Sciatic nerve (tissue), 2 donors: ENCODE data around the gene TOMM70. TPM values are rescaled to one million over a fixed set of nuclear protein-coding genes. Genes with fewer than 3 reads are reported as not detected.
"Not testable (repeated sequence)": the region's sequence is repeated elsewhere in the genome, so short reads cannot be mapped to it uniquely, and the experiment has no call there.

ENCODE experiments used
- ATAC-seq: fragments of 200-7000 bp; cut with Tn5 transposase; one replicate; pipeline ENCODE4 v1.9.1; 2020; ENCODE audit warnings: mild to moderate bottlenecking, moderate library complexity
- DNase-seq: peaks from one replicate; pipeline ENCODE4 v3.0.0-alpha.2; 2020; ENCODE audit warnings: low spot score
- intact Hi-C: fragments of 100-400 bp; cut with DNase I; formaldehyde crosslinking; loops from one replicate; pipeline ENCODE4 v1.14.2; 2022
- total RNA-seq: library from RNA; stranded (reverse); fragmentation: NEBNext Ultra II Directional; extraction: Animal tissue kit (Norgen Biotek cat#: 25700); gene quantifications from one replicate; pipeline ENCODE4 v1.2.1, GENCODE V29; 2021
- donor health status: DM: no; HTN: no; CAD: no.
- donor health status: DM: no; HTN: no; CAD: no.

TOMM70 gene
- total RNA-seq, 1 donor from 2014 or later: 34.5 TPM

GRCh38 chr3:100334488-100335351 is 66.2 kb downstream of the TOMM70 start, which contains the start of gene NIT2:
Gene NIT2, plus strand, starts transcription at chr3:100334757. Its CDS starts 35 bp downstream, at chr3:100334792.
- ATAC-seq (peak; percentile 97), DNase-seq (peak; percentile 88)
- intact Hi-C loops: no loop called here

GRCh38 chr3:100333970-100334487 is 66.9 kb downstream of the TOMM70 start:
- DNase-seq (no peak), ATAC-seq (peak; percentile 5)
- intact Hi-C loops: no loop called here

GRCh38 chr3:100333051-100333450 is 67.8 kb downstream of the TOMM70 start:
- intact Hi-C loops: no loop called here

GRCh38 chr3:100331660-100332059 is 69.2 kb downstream of the TOMM70 start:
- ATAC-seq (no peak), DNase-seq (no peak)
- intact Hi-C loops: no loop called here

More at GRCh38 chr3:100333051-100333450, 67.8 kb downstream of the TOMM70 start:
- no peak for ATAC-seq
- DNase-seq: no peak

- DNase-seq: no peak
- intact Hi-C loops: no loop called here
Measured at GRCh38 chr3:100330651-100331050, 70.2 kb downstream of the TOMM70 start.

GRCh38 chr3:100329800-100330489 is 70.9 kb downstream of the TOMM70 start:
- ATAC-seq: no peak
- intact Hi-C loops: no loop called here

More at GRCh38 chr3:100330651-100331050, 70.2 kb downstream of the TOMM70 start:
- ATAC-seq: no peak

GRCh38 chr3:100327377-100327776 is 73.5 kb downstream of the TOMM70 start:
- ATAC-seq, intact Hi-C loops, DNase-seq: not testable (repeated sequence)

More at GRCh38 chr3:100329800-100330489, 70.9 kb downstream of the TOMM70 start:
- DNase-seq: no peak

- DNase-seq (no peak), ATAC-seq (no peak)
- intact Hi-C loops: no loop called here
Measured at GRCh38 chr3:100325827-100326226, 75.1 kb downstream of the TOMM70 start.

- no peak for DNase-seq
- no peak for ATAC-seq
- intact Hi-C loops: no loop called here
Measured at GRCh38 chr3:100324044-100324443, 76.8 kb downstream of the TOMM70 start.

- intact Hi-C loops: no loop called here
- DNase-seq (no peak), ATAC-seq (no peak)
Measured at GRCh38 chr3:100319951-100320350, 80.9 kb downstream of the TOMM70 start.

GRCh38 chr3:100317912-100318311 is 83.0 kb downstream of the TOMM70 start:
- ATAC-seq (no peak), DNase-seq (no peak)
- intact Hi-C loops: no loop called here

- ATAC-seq (peak; percentile 91), DNase-seq (no peak)
- intact Hi-C loops: no loop called here
Measured at GRCh38 chr3:100316641-100317069, 84.2 kb downstream of the TOMM70 start.

Other genes with a start within 250 kb of the TOMM70 start
- 67.7 TPM for gene TBC1D23, start 140.1 kb downstream of the TOMM70 start, total RNA-seq
- gene NIT2, start 66.3 kb downstream of the TOMM70 start, total RNA-seq: 34.0 TPM
- gene LNP1, start 450 bp upstream of the TOMM70 start, total RNA-seq: 3.4 TPM
- 20.6 TPM for gene TMEM45A, start 91.5 kb upstream of the TOMM70 start, total RNA-seq
- gene ADGRG7, start 208.5 kb upstream of the TOMM70 start, total RNA-seq: not detected